Measurements from ENCODE around the gene ASCL5. TPM values are rescaled to one million over a fixed set of nuclear protein-coding genes. Genes with fewer than 3 reads are reported as not detected.

ASCL5 gene
- total RNA-seq, 2 experiments from 2014 or later, result 0.49 to 0.50 TPM

DNA sequence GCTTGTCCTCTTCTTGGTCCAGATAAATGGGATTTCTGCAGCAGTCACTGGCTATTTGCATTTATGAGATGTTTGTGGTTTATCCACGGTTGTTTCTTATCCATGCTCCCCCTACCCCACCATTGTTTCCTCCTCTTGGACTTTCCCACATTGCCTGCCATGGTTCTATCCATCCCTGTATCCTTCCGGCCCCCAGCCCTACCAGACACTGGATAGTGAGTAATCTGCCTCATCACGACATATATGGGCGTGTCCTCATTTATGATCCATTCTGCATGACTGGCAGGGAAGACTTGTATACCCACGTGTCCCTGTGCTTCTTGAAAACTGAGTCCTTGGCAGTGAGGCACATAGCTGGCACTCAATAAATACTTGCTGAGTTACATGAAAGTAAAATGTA is 54.8 kb downstream of the ASCL5 start:
- H3K36me3 ChIP-seq (ENCODE audit: insufficient read depth, low read length), result no peaks in the 10 kb centered on the region
- H3K4me1 ChIP-seq (ENCODE audit: insufficient read depth, low read length), result no peaks in the 10 kb centered on the region
- TF ChIP-seq, protein P1, sequence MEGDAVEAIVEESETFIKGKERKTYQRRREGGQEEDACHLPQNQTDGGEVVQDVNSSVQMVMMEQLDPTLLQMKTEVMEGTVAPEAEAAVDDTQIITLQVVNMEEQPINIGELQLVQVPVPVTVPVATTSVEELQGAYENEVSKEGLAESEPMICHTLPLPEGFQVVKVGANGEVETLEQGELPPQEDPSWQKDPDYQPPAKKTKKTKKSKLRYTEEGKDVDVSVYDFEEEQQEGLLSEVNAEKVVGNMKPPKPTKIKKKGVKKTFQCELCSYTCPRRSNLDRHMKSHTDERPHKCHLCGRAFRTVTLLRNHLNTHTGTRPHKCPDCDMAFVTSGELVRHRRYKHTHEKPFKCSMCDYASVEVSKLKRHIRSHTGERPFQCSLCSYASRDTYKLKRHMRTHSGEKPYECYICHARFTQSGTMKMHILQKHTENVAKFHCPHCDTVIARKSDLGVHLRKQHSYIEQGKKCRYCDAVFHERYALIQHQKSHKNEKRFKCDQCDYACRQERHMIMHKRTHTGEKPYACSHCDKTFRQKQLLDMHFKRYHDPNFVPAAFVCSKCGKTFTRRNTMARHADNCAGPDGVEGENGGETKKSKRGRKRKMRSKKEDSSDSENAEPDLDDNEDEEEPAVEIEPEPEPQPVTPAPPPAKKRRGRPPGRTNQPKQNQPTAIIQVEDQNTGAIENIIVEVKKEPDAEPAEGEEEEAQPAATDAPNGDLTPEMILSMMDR (IDR thresholded peaks at IDR 0.05), result no peak
- POLR2A ChIA-PET, result no interaction called here
- no peak overlapping the region for H3K27ac Mint-ChIP-seq
- ATAC-seq (ENCODE audit: poor library complexity), result no peak
- CTCF ChIA-PET, result no interaction called here
- H3K36me3 Mint-ChIP-seq (ENCODE audit: low read depth), result no peaks in the 10 kb centered on the region
- no peak overlapping the region for H3K4me3 ChIP-seq (ENCODE audit: low read length)
- no peaks in the 10 kb centered on the region for H3K4me1 Mint-ChIP-seq (ENCODE audit: low read depth)
- no peaks in the 10 kb centered on the region for H3K9me3 ChIP-seq (ENCODE audit: control insufficient read depth in 1 of 2, insufficient read depth in 1 of 2, low read length in 2 of 2)
- no peak overlapping the region for H3K27ac ChIP-seq (ENCODE audit: low read depth in 1 of 2, low read length in 2 of 2)
- intact Hi-C loops (cut with DNase I, micrococcal nuclease), result no loop called here
- H3K9me3 Mint-ChIP-seq, result no peaks in the 10 kb centered on the region
- H3K4me3 Mint-ChIP-seq, result no peak overlapping the region
- H3K27me3 ChIP-seq (ENCODE audit: control insufficient read depth in 1 of 2, insufficient read depth in 2 of 2, low read length in 2 of 2), result no peaks in the 10 kb centered on the region
- DNase-seq, result no peak
- H3K27me3 Mint-ChIP-seq, result peaks cover 6% of the 10 kb centered on the region

DNA sequence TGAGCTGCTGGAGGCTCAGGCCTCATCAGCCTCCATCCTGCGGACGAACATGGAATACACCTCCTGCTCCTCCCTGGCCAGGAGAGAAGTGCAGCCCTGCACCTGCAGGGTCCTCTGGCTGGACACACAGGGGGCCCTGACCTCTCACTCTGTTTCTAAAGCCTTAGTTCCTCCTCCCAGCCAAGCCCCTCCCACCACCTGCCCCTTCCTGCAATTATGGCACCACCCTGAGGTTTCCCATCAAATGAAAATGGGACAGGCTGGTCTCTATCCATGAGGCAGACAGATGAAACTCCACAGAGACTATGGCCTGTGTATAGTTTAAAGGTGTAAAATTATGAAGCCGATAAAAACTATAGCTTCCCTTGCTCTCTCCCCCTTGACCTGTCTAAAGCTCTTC is 57.3 kb downstream of the ASCL5 start:
- ChIA-PET POLR2A (no interaction called here), CTCF (no interaction called here)
- no peaks in the 10 kb centered on the region for H3K9me3 ChIP-seq (ENCODE audit: control insufficient read depth in 1 of 2, insufficient read depth in 1 of 2, low read length in 2 of 2)
- no peak overlapping the region for H3K27ac Mint-ChIP-seq
- no peaks in the 10 kb centered on the region for H3K27me3 ChIP-seq (ENCODE audit: control insufficient read depth in 1 of 2, insufficient read depth in 2 of 2, low read length in 2 of 2)
- H3K27me3 Mint-ChIP-seq, result peaks cover 7% of the 10 kb centered on the region
- intact Hi-C loops (cut with DNase I, micrococcal nuclease), result no loop called here
- TF ChIP-seq, protein P1 (IDR thresholded peaks at IDR 0.05), result no peak
- H3K4me3 ChIP-seq (ENCODE audit: low read length), result no peak overlapping the region
- H3K36me3 Mint-ChIP-seq (ENCODE audit: low read depth), result no peaks in the 10 kb centered on the region
- DNase-seq (no peak), ATAC-seq (ENCODE audit: poor library complexity) (no peak)
- no peaks in the 10 kb centered on the region for H3K36me3 ChIP-seq (ENCODE audit: insufficient read depth, low read length)
- no peaks in the 10 kb centered on the region for H3K4me1 Mint-ChIP-seq (ENCODE audit: low read depth)
- no peaks in the 10 kb centered on the region for H3K4me1 ChIP-seq (ENCODE audit: insufficient read depth, low read length)
- no peak overlapping the region for H3K4me3 Mint-ChIP-seq
- H3K9me3 Mint-ChIP-seq, result no peaks in the 10 kb centered on the region
- H3K27ac ChIP-seq (ENCODE audit: low read depth in 1 of 2, low read length in 2 of 2), result no peak overlapping the region

DNA sequence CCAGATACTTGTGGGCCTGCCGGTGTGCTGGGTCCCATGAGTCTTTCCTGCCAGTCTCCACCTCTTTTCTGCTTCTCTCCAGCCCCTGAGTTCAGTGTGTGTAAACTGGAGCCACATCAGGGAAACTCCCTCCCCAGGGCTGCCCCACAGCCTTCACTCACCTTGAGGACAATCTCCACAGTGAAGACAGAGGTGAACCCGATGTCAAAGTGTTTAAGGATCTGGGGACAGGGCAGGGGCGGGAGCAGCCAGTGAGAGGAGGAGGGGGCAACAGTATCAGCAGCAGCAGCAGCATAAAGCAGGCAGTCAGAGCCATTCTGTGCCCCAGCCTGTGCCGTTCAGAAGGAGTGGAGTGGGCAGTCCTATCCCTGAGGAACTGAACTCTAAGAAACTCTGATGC is 58.0 kb downstream of the ASCL5 start:
- DNase-seq (no peak), ATAC-seq (ENCODE audit: poor library complexity) (no peak)
- H3K36me3 Mint-ChIP-seq (ENCODE audit: low read depth), result no peaks in the 10 kb centered on the region
- intact Hi-C loops (cut with DNase I, micrococcal nuclease), result no loop called here
- Histone ChIP-seq H3K36me3 (ENCODE audit: insufficient read depth, low read length) (no peaks in the 10 kb centered on the region), H3K4me3 (ENCODE audit: low read length) (no peak overlapping the region), H3K9me3 (ENCODE audit: control insufficient read depth in 1 of 2, insufficient read depth in 1 of 2, low read length in 2 of 2) (no peaks in the 10 kb centered on the region), H3K27me3 (ENCODE audit: control insufficient read depth in 1 of 2, insufficient read depth in 2 of 2, low read length in 2 of 2) (peaks cover 0 to 2% of the 10 kb centered on the region in 2 experiments), H3K4me1 (ENCODE audit: insufficient read depth, low read length) (no peaks in the 10 kb centered on the region), H3K27ac (ENCODE audit: low read depth in 1 of 2, low read length in 2 of 2) (no peak overlapping the region)
- H3K27me3 Mint-ChIP-seq, result peaks cover 7% of the 10 kb centered on the region
- TF ChIP-seq, protein P1 (IDR thresholded peaks at IDR 0.05), result no peak
- no peak overlapping the region for H3K4me3 Mint-ChIP-seq
- no peaks in the 10 kb centered on the region for H3K4me1 Mint-ChIP-seq (ENCODE audit: low read depth)
- CTCF ChIA-PET, result no interaction called here
- no peaks in the 10 kb centered on the region for H3K9me3 Mint-ChIP-seq
- H3K27ac Mint-ChIP-seq, result no peak overlapping the region
- POLR2A ChIA-PET, result no interaction called here

Measured in CD4-positive, alpha-beta T cell (primary cell).